Brain pericyte (primary cell): ENCODE measurements around the gene CBFA2T3.

Experiments
- DNase-seq: peaks from one replicate; pipeline ENCODE4 v3.0.0-alpha.2; 2012; ENCODE audit warnings: low read depth, low spot score

CBFA2T3 gene

GRCh38 chr16:88962478-88963152 lies 14.4 kb downstream of the CBFA2T3 start:
- no peak for DNase-seq

GRCh38 chr16:88961011-88961410 lies 16.0 kb downstream of the CBFA2T3 start:
- DNase-seq = no peak

- no peak for DNase-seq
Observed at GRCh38 chr16:88960516-88960915, 16.5 kb downstream of the CBFA2T3 start.

GRCh38 chr16:88959022-88959421 lies 18.0 kb downstream of the CBFA2T3 start:
- DNase-seq = no peak

- DNase-seq = no peak
Observed at GRCh38 chr16:88957887-88958577, 19.0 kb downstream of the CBFA2T3 start.

GRCh38 chr16:88957433-88957767 lies 19.6 kb downstream of the CBFA2T3 start:
- DNase-seq = no peak

- no peak for DNase-seq
Observed at GRCh38 chr16:88956546-88957432, 20.2 kb downstream of the CBFA2T3 start.

- DNase-seq = no peak
Observed at GRCh38 chr16:88955906-88956305, 21.1 kb downstream of the CBFA2T3 start.

- no peak for DNase-seq
Observed at GRCh38 chr16:88953003-88953690, 23.9 kb downstream of the CBFA2T3 start.

GRCh38 chr16:88951989-88952388 lies 25.0 kb downstream of the CBFA2T3 start:
- DNase-seq = no peak

- DNase-seq = no peak
Observed at GRCh38 chr16:88951501-88951900, 25.5 kb downstream of the CBFA2T3 start.

GRCh38 chr16:88948781-88949490 lies 28.1 kb downstream of the CBFA2T3 start:
- DNase-seq = no peak

GRCh38 chr16:88945473-88945872 lies 31.5 kb downstream of the CBFA2T3 start:
- no peak for DNase-seq

GRCh38 chr16:88943741-88944140 lies 33.3 kb downstream of the CBFA2T3 start:
- DNase-seq = no peak

- no peak for DNase-seq
Observed at GRCh38 chr16:88943131-88943664, 33.8 kb downstream of the CBFA2T3 start.

- DNase-seq = no peak
Observed at GRCh38 chr16:88941913-88942909, 34.8 kb downstream of the CBFA2T3 start.

GRCh38 chr16:88940862-88941817 lies 35.9 kb downstream of the CBFA2T3 start:
- DNase-seq = no peak
